HL-60 (cell line): ENCODE data around the gene KLF3.
"Not testable (repeated sequence)": the region's sequence is repeated elsewhere in the genome, so short reads cannot be mapped to it uniquely, and the experiment has no call there.

Experiments
- DNase-seq, 2 experiments: peaks; one replicate each; pipeline ENCODE4 v3.0.0-alpha.2; 2010 to 2020; ENCODE audit warnings: low read depth in 1 of 2, low spot score in 1 of 2
- H3K27ac ChIP-seq: fragments of 250-450 bp; sonication (Bioruptor Pico); replicated peaks from 2 replicates; pipeline ENCODE4 v1.5.1; 2020; ENCODE audit warnings: mild to moderate bottlenecking, moderate library complexity
- H3K27me3 ChIP-seq: fragments of 250-450 bp; sonication (Bioruptor Pico); 2 replicates; pipeline ENCODE4 v1.5.1; 2021; ENCODE audit warnings: mild to moderate bottlenecking, moderate library complexity; ENCODE audit not compliant: insufficient read depth, poor library complexity, severe bottlenecking
- H3K4me3 ChIP-seq: replicated peaks from 2 replicates; pipeline ENCODE4 v1.5.1; 2011; ENCODE audit warnings: mild to moderate bottlenecking, control low read depth, low read length; ENCODE audit not compliant: insufficient read depth
- GABPA ChIP-seq: IDR thresholded peaks from 2 replicates; pipeline ENCODE4 v1.6.1; 2012; ENCODE audit warnings: low read depth
- POLR2AphosphoS5 ChIP-seq: IDR thresholded peaks from 2 replicates; pipeline ENCODE4 v1.6.1; 2012; ENCODE audit warnings: low read depth
- SPI1 ChIP-seq: IDR thresholded peaks from 2 replicates; pipeline ENCODE4 v1.6.1; 2012; ENCODE audit warnings: low read depth, mild to moderate bottlenecking, borderline replicate concordance
- TF ChIP-seq, protein P1 (sequence below): IDR thresholded peaks from one replicate; pipeline ENCODE4 v1.5.1; 2011; ENCODE audit warnings: low read length, control low read depth, inconsistent platforms; ENCODE audit not compliant: insufficient read depth
- TF ChIP-seq, protein P2 (sequence below): IDR thresholded peaks from 2 replicates; pipeline ENCODE4 v1.6.1; 2012; ENCODE audit warnings: low read depth; ENCODE audit not compliant: insufficient replicate concordance

Gene KLF3

GRCh38 chr4:38620527-38621027 is 43.4 kb upstream of the KLF3 start:
- Histone ChIP-seq H3K4me3 (no peak overlapping the region), H3K27ac (no peak overlapping the region), H3K27me3 (no peaks in the 10 kb centered on the region)
- TF ChIP-seq SPI1 (no peak), GABPA (no peak), POLR2AphosphoS5 (no peak)
- TF ChIP-seq, protein P1, sequence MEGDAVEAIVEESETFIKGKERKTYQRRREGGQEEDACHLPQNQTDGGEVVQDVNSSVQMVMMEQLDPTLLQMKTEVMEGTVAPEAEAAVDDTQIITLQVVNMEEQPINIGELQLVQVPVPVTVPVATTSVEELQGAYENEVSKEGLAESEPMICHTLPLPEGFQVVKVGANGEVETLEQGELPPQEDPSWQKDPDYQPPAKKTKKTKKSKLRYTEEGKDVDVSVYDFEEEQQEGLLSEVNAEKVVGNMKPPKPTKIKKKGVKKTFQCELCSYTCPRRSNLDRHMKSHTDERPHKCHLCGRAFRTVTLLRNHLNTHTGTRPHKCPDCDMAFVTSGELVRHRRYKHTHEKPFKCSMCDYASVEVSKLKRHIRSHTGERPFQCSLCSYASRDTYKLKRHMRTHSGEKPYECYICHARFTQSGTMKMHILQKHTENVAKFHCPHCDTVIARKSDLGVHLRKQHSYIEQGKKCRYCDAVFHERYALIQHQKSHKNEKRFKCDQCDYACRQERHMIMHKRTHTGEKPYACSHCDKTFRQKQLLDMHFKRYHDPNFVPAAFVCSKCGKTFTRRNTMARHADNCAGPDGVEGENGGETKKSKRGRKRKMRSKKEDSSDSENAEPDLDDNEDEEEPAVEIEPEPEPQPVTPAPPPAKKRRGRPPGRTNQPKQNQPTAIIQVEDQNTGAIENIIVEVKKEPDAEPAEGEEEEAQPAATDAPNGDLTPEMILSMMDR: no peak
- TF ChIP-seq, protein P2, sequence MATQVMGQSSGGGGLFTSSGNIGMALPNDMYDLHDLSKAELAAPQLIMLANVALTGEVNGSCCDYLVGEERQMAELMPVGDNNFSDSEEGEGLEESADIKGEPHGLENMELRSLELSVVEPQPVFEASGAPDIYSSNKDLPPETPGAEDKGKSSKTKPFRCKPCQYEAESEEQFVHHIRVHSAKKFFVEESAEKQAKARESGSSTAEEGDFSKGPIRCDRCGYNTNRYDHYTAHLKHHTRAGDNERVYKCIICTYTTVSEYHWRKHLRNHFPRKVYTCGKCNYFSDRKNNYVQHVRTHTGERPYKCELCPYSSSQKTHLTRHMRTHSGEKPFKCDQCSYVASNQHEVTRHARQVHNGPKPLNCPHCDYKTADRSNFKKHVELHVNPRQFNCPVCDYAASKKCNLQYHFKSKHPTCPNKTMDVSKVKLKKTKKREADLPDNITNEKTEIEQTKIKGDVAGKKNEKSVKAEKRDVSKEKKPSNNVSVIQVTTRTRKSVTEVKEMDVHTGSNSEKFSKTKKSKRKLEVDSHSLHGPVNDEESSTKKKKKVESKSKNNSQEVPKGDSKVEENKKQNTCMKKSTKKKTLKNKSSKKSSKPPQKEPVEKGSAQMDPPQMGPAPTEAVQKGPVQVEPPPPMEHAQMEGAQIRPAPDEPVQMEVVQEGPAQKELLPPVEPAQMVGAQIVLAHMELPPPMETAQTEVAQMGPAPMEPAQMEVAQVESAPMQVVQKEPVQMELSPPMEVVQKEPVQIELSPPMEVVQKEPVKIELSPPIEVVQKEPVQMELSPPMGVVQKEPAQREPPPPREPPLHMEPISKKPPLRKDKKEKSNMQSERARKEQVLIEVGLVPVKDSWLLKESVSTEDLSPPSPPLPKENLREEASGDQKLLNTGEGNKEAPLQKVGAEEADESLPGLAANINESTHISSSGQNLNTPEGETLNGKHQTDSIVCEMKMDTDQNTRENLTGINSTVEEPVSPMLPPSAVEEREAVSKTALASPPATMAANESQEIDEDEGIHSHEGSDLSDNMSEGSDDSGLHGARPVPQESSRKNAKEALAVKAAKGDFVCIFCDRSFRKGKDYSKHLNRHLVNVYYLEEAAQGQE: no peak
- DNase-seq: no peak

- Histone ChIP-seq H3K27me3 (no peaks in the 10 kb centered on the region), H3K27ac (peak overlapping the region; percentile 50), H3K4me3 (no peak overlapping the region)
- peak; percentile 91 for DNase-seq
- TF ChIP-seq, protein P2: no peak
- TF ChIP-seq, protein P1: no peak
- no peak for TF ChIP-seq SPI1
- TF ChIP-seq POLR2AphosphoS5: 0 out of 2 replicates have a peak, but pooled peaks have one; percentile 21
- no peak for TF ChIP-seq GABPA
These were observed 42.8 kb upstream of the KLF3 start for GRCh38 chr4:38621028-38621684.

GRCh38 chr4:38621831-38622230 is 42.2 kb upstream of the KLF3 start:
- DNase-seq: no peak
- TF ChIP-seq, protein P1: no peak
- TF ChIP-seq SPI1 (no peak), POLR2AphosphoS5 (no peak), GABPA (no peak)
- TF ChIP-seq, protein P2: no peak
- peak overlapping the region; percentile 50 for H3K27ac ChIP-seq
- H3K4me3 ChIP-seq: no peak overlapping the region
- H3K27me3 ChIP-seq: no peaks in the 10 kb centered on the region

- H3K27me3 ChIP-seq, H3K4me3 ChIP-seq, DNase-seq, H3K27ac ChIP-seq: not testable (repeated sequence)
These were observed 41.7 kb upstream of the KLF3 start for GRCh38 chr4:38622340-38622739.
